ENCODE measurements around the gene LRRC74B.
"Not testable (repeated sequence)": the region's sequence is repeated elsewhere in the genome, so short reads cannot be mapped to it uniquely, and the experiment has no call there.

LRRC74B gene

DNA sequence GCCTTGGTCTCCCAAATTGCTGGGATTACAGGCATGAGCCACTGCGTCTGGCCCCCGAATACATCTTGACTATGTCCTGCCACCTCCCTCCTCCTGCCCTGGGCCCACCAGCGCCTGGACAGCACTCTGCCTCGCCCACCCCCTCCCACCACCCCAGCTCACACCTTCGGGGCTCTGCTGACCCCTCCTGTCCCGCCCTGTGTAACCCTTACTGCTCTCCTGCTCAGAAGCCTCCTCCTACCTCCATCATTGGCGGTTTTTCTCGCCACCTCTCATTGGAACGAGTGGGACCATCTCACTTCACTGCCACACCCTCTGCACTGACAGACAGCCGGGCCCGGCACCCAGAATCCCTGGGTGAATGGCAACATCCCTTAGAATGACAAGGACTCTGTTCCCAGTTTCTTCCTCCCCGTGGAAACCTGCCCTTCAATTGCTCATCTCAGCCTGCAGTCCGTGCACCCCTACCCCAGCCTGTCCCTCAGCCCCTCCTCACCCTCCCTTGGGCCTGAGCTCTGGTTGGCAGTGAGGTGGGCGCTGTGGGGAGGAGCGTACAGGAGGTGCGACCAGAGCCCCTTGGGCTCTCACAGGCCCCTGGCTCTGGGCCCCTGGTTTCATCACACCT is 32.2 kb downstream of the LRRC74B start:
- no peak for DNase-seq

DNA sequence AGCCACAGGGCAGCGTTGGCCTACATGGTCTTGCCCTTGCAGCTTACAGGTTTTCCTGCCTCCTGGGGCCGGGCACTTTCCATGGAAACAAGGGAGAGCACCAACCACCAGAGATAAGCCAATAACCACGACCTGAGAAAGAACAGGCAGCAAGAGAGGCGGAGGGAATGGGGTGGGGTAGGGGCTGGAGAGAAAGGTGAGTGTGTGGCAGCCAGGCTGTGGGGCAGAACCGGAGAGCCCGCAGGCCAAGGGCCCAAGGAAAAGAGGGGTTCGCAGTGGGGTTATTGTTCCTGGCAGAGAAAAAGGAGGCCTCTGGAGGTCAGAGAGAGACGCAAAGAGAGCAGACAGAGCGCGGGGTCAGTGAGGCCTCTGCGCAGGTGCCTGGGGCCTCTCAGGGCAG is 33.2 kb downstream of the LRRC74B start:
- no peak for DNase-seq

DNA sequence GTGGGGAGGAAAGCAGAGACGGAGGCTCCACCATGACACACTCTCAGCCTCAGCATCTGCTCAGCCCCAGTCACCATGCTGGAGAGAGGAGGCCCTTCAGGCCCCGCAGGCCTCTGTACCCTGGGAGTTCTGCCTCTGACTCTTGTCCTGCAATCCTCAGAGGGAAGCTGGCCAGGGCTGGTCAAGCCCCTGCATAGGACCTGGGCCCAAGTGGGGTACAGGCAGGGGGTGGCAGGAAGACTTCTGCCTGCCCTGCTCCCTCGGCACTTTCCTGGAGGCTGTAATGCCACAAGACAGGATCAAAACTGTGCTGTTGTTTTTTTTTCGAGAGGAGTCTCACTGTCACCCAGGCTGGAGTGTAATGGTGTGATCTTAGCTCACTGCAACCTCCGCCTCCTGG is 33.7 kb downstream of the LRRC74B start:
- DNase-seq, result no peak

DNA sequence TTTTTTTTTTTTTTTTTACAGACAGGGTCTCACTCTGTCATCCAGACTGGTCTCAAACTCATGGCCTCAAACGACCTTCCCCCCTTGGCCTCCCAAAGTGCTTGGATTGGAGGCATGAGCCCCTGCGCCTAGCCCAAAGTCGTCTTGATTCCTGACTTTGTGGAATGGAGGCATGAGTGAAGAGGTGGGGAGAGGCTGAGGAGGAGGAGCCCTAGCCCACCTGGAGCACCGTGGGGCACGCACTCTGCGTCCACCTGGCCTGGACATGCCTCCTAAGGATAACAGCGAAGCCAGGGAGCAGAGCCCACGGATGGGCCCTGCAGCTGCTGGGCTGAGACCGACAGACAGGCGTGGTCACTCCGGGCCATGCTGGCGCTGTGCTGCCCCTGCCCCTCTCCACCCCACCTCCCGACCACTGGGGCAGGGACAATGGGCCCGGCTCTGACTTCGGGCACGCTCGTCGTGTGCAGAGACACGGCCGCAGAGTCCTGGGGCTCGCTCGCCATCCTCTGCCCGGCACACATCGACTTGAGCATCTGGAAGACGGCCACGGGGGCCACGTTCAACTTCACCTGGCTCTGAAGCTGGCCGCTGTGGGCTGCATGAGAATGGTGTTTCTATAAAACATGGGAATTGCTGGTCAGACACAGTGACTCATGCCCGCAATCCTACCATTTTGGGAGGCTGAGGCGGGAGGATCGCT is 34.8 kb downstream of the LRRC74B start:
- no peak for DNase-seq

DNA sequence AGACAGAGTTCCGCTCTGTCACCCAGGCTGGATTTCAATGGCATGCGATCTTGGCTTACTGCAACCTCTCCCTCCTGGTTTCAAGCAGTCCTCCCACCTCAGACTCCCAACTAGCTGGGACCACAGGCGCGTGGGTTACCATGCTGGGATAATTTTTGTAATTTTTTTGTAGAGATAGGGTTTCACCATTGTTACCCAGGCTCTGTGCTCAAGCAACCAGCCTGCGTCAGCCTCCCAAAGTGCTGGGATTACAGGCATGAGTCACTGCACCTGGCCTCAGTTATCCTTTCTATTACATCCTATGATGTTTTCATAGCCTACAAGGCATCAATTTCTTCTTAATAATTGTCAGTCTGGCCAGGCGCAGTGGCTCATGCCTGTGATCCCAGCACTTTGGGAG is 36.5 kb downstream of the LRRC74B start:
- no peak for DNase-seq

DNA sequence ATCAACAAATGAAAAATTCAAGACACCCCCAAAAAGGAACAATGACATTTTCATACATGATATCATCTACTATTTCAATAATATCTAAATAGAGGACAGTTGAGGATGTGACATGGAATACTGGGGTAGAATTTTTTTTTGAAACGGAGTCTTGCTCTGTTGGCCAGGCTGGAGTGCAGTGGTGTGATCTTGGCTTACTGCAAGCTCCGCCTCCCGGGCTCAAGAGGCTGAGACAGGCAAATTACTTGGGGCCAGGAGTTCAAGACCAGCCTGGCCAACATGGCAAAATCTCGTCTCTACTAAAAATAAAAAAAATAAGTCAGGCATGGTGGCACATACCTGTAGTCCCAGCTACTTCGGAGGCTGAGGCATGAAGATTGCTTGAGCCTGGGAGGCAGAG is 41.4 kb downstream of the LRRC74B start:
- DNase-seq, result no peak

DNA sequence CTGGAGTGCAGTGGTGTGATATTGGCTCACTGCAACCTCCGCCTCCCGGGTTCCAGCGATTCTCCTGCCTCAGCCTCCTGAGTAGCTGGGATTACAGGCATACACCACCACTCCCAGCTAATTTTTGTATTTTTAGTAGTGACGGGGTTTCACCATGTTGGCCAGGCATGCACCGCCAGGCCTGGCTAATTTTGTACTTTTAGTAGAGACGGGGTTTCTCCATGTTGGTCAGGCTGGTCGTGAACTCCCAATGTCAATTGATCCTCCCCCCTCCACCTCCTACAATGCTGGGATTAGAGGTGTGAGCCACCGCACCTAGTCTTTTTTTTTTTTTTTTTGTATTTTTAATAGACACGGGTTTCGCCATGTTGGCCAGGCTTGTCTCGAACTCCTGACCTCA is 42.2 kb downstream of the LRRC74B start:
- not testable (repeated sequence) for DNase-seq

DNA sequence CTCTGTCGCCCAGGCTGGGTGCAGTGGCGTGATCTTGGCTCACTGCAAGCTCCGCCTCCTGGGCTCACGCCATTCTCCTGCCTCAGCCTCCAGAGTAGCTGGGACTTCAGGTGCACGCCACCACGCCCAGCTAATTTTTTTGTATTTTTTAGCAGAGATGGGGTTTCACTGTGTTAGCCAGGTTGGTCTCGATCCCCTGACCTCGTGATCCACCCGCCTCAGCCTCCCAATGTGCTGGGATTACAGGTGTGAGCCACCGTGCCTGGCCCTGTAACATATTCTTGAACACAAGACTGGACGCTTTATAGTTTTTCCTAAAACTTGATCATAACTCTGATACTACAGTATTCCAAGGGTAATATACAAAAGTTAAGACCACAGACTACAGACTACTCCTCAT is 45.5 kb downstream of the LRRC74B start:
- not testable (repeated sequence) for DNase-seq

DNA sequence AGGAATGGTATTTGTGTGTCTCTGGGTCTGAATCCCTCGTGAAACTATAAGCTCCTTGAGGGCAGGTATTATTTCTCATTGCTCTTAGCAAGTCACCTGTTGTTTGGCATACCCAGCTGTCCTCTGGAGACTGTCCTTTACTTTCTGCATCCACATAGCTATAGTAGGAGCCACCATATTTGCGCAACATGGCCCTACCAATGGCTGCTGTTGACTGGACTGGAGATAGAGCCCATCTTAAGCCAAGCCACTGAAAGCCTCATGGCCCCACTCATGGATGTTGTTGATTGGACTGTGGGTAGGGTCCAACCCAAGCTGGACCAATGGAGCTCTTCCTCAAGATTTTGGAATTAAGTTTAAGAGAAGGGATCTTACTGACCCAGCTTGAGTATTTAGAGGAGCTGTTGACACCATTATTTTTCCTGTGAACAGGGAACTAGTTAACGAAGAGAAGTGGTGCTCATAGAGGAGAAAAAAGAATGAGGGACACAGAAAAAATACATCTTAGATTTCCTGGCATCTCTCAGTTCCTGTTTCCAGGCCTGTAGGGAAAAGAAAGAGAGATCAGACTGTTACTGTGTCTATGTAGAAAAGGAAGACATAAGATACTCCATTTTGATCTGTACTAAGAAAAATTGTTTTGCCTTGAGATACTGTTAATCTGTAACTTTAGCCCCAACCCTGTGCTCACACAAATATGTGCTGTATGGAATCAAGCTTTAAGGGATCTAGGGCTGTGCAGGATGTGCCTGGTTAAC is 47.2 kb downstream of the LRRC74B start:
- no peak for DNase-seq

DNA sequence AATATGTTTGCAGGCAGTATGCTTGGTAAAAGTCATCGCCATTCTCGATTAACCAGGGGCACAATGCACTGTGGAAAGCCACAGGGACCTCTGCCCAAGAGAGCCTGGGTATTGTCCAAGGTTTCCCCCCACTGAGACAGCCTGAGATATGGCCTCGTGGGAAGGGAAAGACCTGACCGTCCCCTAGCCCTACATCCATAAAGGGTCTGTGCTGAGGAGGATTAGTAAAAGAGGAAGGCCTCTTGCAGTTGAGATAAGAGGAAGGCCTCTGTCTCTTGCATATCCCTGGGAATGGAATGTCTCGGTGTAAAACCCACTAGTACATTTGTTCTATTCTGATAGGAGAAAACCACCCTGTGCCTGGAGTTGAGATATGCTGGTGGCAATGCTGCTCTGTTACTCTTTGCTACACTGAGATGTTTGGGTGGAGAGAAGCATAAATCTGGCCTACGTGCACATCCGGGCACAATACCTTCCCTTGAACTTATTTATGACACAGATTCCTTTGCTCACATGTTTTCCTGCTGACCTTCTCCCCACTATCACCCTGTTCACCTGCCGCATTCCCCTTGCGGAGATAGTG is 47.9 kb downstream of the LRRC74B start:
- not testable (repeated sequence) for DNase-seq

DNA sequence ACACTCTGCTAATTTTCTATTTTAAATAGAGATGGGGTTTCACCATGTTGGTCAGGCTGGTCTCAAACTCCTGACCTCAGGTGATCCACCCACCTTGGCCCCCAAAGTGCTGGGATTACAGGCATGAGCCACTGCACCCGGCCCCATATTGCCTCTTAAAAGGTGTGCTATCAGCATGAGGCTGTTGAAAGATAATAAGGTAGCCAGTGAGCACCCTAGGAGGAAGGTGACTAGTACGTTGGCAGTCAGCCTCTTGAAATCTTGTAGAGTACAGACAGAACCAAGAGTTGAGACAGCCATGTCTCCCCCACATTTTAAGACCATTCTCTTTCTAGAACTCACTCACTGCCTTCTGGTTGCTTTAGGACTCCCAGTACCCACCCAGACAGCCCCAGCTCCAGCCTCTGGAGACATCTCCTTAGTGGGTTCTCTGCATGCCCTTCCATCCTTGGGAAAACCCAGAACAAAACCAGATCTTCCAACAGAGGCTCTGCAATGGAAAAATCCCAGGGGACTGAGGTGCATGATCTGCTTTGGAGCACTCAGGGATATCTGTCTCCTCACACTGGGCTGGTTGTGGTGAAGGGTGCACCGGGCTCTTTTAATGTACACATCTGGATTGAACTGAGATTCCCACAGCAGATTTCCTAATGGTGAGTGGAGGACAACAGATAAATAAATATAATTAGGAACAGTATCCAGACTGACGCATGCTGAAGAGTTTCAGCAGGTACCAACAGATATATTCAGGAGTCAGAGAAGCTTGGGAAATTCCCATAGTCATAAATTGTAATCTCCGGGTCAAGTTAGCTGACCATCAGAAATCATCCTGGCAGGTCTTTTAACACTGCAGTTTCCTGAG is 49.4 kb downstream of the LRRC74B start:
- DNase-seq, result no peak

DNA sequence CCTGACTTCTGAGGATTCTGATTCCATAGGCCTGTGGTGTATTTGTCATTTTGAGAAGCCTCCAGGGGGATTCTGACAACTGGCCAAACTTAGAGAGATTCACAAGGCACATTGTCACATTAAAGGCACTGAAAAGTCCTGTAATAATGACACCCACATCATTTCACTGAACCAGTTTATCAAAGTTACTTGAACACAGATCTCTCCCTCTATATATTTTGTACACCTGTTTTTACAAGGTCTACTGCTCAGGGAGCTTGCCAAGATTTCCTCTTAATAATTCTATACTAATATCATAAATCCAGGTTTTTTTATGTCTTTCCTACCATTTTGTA is 50.0 kb downstream of the LRRC74B start:
- no peak for DNase-seq

DNA sequence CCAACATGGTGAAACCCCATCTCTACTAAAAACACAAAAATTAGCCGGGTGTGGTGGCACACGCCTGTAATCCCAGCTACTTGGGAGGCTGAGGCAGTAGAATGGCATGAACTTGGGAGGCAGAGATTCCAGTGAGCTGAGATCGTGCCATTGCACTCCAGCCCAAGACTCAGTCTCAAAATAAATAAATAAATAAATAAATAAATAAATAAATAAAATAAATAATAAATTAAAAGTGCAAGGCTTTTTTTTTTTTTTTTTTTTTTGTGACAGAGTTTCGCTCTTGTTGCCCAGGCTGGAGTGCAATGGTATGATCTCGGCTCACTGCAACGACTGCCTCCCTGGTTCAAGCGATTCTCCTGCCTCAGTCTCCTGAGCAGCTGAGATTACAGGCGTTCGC is 51.1 kb downstream of the LRRC74B start:
- not testable (repeated sequence) for DNase-seq

DNA sequence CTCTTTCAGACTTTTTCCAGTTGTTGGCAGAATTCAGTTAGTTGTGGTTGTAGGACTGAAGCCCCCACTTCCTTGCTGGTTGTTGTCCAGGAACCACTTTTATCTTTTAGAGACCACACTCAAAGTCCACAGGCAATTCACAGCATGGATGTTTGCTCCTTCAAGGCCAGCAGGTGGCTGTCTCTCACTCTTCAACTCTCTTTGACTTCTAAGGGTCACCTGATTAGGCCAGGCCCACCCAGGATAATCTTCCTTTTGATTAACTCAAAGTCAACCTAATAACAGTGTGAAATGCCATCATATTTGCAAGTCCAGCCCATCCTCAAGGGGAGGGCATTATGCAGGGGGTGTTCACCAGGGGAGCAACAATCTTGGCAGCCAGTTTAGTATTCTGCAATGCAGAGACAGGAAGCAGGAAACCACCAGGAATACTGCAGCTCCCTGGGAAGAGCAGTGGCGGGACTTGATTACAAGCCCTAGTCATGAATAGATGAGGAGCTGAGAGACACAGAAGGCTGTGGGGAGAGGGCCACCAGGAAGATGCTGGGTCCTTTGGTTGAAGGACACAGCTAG is 52.4 kb downstream of the LRRC74B start:
- no peak for DNase-seq

DNA sequence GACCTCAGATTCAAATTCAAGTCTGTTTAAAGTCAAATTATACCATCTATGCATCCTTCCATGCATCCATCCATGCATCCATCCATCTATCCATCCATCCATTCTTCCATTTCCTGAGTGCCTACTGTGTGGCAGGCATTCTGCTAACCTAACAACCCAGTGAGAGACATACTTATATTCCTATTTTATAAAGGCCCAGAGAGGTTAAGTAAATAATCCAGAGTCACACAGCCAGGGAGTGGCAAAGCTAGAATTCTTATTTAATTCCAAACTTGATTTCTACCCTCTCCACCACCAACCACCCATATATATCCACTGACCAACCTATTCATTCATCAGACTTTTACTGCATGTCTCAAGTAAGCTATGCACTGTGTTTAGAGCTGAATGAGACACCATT is 53.8 kb downstream of the LRRC74B start:
- no peak for DNase-seq

DNA sequence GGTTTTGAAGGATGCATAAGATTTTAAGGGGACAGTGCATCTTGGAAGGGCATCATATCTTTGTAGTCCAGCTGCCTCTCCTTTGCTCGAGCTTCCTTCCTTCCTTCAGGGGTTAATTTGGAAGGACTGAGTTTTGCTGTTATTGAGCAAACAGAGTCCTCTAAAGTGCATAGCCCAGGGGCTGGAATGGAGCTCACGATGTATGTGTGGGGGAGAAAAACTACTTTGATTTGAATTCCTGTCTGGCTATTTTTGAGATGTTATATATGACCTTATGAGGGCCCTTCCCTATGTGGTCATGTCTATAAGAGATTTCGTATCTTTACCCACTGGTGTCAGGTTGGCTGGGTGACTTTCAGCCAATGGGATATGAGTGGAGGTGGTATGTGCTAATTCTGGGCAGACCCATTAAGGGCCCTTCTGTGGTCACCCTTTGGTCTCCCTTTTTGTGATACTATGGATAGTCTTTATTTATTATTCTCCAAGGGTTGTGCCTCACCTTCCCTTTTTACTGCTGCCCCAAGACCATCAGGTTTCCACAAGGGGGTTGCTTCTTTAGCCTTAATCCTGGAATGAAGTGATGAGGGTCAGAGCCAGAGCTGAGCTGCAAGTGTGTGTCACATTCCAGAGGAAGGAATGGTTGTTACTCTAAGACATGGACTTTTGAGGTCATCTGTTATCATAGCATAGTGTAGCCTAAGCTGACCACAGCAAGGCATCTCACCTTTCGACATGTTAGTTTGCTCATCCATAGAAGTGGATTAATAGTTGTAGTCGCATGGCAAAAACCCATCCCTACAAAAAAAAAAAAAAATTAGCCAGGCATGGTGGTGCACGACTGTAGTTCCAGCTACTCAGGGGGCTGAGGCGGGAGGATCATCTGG is 54.6 kb downstream of the LRRC74B start:
- no peak for DNase-seq

DNA sequence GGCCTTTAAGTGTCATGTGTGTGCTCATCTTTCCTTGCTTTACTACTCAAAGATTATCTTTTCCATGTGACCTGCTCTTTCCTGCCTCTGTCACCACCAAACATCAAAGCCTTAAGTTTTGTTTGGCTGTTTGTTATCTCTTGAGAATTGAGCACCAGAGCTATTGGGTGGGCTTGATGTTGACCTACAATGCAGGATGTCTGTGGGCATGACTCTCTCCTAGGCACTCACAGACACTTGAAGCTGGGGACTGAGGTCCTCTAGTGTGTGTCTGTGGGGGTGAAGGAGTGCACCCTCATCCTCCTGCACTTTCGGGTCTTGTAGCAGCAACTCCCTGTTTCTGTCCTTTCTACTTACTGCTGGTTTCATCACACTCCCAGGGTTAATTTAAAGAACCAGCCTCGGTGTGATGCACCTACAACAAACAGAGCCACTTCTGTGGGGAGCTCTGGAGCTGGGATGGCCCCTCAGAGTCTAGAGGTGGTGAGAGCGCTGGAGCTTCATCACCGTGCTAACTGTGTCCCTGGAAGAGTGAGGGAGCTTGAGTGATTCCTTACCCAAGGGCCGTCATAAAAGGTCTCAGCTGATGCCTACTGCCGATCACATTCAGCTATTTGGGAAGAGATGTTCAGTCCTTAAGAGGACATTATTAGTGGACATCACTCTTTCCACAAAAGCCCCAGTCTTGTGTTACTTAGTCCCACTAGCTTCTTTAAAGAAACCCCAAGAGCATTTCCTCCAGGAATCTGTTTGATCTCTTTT is 56.3 kb downstream of the LRRC74B start:
- DNase-seq, result no peak

DNA sequence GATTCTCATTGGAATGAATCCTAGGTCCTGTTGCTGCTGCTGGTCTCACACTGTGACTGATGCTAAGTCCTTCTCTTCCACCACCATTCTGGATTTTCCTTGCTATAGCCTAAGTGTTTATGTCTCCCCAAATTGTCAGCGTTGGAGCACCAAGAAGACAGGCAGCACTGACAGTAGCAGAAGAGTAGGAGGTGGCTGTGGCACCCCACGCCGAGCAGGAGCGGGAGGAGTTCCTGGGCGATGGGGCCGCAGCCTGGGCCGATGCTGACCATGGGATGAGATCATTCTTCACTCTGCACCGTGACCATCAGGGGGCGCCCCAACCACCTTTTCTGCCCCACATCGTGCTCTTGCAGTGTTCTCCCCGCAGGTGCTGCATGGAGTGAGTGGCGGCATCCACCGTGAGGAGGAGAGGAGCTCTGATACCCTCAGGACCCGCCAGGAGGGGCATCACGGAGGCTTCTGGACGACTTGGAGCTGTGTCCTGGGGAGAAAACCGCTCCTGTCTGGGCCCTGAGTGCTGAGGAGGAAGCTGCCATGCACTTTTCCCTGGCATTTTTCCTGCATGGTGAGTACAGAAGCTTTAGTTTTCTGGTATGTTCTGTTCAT is 57.0 kb downstream of the LRRC74B start:
- peak; percentile 53 for DNase-seq

DNA sequence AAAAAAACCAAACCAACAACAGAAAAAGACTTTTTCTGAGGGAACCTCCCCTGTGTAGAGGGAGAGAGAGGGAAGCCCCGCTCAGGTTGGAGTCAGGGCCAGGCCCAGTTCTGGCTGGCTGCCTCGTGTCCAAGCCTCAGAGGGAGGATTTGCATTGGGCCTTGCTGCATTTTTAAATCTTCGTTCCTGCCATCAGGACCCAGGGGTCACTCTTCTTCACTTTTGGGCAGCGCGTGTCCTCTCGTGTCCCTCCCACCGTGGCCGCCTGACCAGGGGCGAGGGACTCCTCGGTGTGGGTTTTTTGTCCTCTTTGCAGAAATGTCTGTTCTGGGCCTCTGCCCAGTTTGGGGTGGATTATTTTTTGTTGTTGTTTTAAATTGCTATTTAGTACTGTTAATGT is 57.9 kb downstream of the LRRC74B start:
- no peak for DNase-seq

DNA sequence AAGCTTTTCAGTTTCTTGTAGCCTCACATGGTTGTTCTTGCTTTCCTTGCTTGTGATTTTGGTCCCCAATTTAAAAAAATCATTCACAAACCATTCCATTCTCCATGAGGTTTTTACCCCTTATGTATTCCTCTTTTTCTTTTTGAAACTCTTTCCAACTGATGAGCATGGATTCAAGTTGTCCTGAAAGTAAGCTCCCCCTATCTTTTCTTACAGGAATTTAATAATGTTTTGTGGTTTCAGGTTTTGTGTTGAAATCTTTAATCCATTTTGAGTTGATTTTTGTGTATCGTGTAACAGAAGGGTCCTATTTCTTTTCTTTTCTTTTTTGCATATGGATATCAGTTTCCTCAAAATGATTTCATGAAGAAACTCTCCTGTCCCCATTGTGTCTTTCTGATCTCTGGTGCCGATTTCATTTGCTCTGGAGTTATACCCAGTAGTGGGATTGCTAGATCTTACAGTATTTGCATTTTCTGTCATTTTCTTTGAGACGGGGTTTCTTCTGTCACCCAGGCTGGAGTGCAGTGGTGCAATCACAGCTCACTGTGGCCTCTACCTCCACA is 58.5 kb downstream of the LRRC74B start:
- no peak for DNase-seq
